ENCODE data around the gene SPEF2. TPM values are rescaled to one million over a fixed set of nuclear protein-coding genes. Genes with fewer than 3 reads are reported as not detected.

Gene SPEF2
- total RNA-seq, 1 experiment from 2014 or later: 0.15 TPM

DNA sequence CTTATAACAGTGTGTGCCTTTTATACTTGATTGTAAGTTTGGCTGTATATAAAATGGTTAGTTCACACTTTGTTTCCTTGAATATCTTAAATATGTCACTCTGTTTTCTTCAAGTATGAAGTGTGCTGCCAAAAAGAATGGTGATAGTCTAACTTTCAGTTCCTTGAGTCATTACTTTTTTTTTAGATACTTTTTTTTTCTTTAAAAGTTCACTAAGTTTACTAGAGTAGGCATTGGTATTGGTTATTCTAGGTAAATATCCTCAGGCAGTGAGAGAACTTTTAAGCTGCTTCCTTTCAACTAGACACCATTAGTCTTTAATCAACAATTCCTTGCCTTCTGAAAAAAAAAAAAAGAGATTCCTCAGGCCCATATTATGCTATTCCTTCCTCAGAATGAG, 41.9 kb downstream of the SPEF2 start:
- H3K9me3 Mint-ChIP-seq: no peaks in the 10 kb centered on the region
- no peak for DNase-seq (ENCODE audit: low spot score)
- no peak overlapping the region for H3K4me3 Mint-ChIP-seq
- TF ChIP-seq, protein P1, sequence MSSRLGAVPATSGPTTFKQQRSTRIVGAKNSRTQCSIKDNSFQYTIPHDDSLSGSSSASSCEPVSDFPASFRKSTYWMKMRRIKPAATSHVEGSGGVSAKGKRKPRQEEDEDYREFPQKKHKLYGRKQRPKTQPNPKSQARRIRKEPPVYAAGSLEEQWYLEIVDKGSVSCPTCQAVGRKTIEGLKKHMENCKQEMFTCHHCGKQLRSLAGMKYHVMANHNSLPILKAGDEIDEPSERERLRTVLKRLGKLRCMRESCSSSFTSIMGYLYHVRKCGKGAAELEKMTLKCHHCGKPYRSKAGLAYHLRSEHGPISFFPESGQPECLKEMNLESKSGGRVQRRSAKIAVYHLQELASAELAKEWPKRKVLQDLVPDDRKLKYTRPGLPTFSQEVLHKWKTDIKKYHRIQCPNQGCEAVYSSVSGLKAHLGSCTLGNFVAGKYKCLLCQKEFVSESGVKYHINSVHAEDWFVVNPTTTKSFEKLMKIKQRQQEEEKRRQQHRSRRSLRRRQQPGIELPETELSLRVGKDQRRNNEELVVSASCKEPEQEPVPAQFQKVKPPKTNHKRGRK (CRISPR knock-in tag; IDR thresholded peaks at IDR 0.05; ENCODE audit: borderline replicate concordance): no peak
- TF ChIP-seq, protein P2, sequence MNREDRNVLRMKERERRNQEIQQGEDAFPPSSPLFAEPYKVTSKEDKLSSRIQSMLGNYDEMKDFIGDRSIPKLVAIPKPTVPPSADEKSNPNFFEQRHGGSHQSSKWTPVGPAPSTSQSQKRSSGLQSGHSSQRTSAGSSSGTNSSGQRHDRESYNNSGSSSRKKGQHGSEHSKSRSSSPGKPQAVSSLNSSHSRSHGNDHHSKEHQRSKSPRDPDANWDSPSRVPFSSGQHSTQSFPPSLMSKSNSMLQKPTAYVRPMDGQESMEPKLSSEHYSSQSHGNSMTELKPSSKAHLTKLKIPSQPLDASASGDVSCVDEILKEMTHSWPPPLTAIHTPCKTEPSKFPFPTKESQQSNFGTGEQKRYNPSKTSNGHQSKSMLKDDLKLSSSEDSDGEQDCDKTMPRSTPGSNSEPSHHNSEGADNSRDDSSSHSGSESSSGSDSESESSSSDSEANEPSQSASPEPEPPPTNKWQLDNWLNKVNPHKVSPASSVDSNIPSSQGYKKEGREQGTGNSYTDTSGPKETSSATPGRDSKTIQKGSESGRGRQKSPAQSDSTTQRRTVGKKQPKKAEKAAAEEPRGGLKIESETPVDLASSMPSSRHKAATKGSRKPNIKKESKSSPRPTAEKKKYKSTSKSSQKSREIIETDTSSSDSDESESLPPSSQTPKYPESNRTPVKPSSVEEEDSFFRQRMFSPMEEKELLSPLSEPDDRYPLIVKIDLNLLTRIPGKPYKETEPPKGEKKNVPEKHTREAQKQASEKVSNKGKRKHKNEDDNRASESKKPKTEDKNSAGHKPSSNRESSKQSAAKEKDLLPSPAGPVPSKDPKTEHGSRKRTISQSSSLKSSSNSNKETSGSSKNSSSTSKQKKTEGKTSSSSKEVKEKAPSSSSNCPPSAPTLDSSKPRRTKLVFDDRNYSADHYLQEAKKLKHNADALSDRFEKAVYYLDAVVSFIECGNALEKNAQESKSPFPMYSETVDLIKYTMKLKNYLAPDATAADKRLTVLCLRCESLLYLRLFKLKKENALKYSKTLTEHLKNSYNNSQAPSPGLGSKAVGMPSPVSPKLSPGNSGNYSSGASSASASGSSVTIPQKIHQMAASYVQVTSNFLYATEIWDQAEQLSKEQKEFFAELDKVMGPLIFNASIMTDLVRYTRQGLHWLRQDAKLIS (CRISPR knock-in tag; IDR thresholded peaks at IDR 0.05; ENCODE audit: borderline replicate concordance): no peak
- TF ChIP-seq NFE2L1 (CRISPR knock-in tag; IDR thresholded peaks at IDR 0.05) (no peak), TP53 (CRISPR knock-in tag; IDR thresholded peaks at IDR 0.05) (no peak), IRF2 (CRISPR knock-in tag; IDR thresholded peaks at IDR 0.05; ENCODE audit: borderline replicate concordance, low read depth) (no peak), NFATC4 (CRISPR knock-in tag; IDR thresholded peaks at IDR 0.05) (no peak), ZNF416 (CRISPR knock-in tag; IDR thresholded peaks at IDR 0.05) (no peak), ZNF263 (CRISPR knock-in tag; IDR thresholded peaks at IDR 0.05; ENCODE audit: low read depth) (no peak)
- TF ChIP-seq, protein P3, sequence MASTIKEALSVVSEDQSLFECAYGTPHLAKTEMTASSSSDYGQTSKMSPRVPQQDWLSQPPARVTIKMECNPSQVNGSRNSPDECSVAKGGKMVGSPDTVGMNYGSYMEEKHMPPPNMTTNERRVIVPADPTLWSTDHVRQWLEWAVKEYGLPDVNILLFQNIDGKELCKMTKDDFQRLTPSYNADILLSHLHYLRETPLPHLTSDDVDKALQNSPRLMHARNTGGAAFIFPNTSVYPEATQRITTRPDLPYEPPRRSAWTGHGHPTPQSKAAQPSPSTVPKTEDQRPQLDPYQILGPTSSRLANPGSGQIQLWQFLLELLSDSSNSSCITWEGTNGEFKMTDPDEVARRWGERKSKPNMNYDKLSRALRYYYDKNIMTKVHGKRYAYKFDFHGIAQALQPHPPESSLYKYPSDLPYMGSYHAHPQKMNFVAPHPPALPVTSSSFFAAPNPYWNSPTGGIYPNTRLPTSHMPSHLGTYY (CRISPR knock-in tag; IDR thresholded peaks at IDR 0.05): no peak
- TF ChIP-seq, protein P4, sequence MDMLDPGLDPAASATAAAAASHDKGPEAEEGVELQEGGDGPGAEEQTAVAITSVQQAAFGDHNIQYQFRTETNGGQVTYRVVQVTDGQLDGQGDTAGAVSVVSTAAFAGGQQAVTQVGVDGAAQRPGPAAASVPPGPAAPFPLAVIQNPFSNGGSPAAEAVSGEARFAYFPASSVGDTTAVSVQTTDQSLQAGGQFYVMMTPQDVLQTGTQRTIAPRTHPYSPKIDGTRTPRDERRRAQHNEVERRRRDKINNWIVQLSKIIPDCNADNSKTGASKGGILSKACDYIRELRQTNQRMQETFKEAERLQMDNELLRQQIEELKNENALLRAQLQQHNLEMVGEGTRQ (CRISPR knock-in tag; IDR thresholded peaks at IDR 0.05): no peak
- TF ChIP-seq, protein P5, sequence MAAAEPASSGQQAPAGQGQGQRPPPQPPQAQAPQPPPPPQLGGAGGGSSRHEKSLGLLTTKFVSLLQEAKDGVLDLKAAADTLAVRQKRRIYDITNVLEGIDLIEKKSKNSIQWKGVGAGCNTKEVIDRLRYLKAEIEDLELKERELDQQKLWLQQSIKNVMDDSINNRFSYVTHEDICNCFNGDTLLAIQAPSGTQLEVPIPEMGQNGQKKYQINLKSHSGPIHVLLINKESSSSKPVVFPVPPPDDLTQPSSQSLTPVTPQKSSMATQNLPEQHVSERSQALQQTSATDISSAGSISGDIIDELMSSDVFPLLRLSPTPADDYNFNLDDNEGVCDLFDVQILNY (CRISPR knock-in tag; IDR thresholded peaks at IDR 0.05): no peak
- TF ChIP-seq, protein P6, sequence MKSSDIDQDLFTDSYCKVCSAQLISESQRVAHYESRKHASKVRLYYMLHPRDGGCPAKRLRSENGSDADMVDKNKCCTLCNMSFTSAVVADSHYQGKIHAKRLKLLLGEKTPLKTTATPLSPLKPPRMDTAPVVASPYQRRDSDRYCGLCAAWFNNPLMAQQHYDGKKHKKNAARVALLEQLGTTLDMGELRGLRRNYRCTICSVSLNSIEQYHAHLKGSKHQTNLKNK (CRISPR knock-in tag; IDR thresholded peaks at IDR 0.05): no peak
- TF ChIP-seq, protein P7, sequence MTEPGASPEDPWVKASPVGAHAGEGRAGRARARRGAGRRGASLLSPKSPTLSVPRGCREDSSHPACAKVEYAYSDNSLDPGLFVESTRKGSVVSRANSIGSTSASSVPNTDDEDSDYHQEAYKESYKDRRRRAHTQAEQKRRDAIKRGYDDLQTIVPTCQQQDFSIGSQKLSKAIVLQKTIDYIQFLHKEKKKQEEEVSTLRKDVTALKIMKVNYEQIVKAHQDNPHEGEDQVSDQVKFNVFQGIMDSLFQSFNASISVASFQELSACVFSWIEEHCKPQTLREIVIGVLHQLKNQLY (CRISPR knock-in tag; IDR thresholded peaks at IDR 0.05): no peak
- TF ChIP-seq, protein P8, sequence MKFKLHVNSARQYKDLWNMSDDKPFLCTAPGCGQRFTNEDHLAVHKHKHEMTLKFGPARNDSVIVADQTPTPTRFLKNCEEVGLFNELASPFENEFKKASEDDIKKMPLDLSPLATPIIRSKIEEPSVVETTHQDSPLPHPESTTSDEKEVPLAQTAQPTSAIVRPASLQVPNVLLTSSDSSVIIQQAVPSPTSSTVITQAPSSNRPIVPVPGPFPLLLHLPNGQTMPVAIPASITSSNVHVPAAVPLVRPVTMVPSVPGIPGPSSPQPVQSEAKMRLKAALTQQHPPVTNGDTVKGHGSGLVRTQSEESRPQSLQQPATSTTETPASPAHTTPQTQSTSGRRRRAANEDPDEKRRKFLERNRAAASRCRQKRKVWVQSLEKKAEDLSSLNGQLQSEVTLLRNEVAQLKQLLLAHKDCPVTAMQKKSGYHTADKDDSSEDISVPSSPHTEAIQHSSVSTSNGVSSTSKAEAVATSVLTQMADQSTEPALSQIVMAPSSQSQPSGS (CRISPR knock-in tag; IDR thresholded peaks at IDR 0.05; ENCODE audit: borderline replicate concordance, low read depth): no peak
- TF ChIP-seq, protein P9, sequence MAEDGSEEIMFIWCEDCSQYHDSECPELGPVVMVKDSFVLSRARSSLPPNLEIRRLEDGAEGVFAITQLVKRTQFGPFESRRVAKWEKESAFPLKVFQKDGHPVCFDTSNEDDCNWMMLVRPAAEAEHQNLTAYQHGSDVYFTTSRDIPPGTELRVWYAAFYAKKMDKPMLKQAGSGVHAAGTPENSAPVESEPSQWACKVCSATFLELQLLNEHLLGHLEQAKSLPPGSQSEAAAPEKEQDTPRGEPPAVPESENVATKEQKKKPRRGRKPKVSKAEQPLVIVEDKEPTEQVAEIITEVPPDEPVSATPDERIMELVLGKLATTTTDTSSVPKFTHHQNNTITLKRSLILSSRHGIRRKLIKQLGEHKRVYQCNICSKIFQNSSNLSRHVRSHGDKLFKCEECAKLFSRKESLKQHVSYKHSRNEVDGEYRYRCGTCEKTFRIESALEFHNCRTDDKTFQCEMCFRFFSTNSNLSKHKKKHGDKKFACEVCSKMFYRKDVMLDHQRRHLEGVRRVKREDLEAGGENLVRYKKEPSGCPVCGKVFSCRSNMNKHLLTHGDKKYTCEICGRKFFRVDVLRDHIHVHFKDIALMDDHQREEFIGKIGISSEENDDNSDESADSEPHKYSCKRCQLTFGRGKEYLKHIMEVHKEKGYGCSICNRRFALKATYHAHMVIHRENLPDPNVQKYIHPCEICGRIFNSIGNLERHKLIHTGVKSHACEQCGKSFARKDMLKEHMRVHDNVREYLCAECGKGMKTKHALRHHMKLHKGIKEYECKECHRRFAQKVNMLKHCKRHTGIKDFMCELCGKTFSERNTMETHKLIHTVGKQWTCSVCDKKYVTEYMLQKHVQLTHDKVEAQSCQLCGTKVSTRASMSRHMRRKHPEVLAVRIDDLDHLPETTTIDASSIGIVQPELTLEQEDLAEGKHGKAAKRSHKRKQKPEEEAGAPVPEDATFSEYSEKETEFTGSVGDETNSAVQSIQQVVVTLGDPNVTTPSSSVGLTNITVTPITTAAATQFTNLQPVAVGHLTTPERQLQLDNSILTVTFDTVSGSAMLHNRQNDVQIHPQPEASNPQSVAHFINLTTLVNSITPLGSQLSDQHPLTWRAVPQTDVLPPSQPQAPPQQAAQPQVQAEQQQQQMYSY (CRISPR knock-in tag; IDR thresholded peaks at IDR 0.05): no peak
- TF ChIP-seq, protein P10, sequence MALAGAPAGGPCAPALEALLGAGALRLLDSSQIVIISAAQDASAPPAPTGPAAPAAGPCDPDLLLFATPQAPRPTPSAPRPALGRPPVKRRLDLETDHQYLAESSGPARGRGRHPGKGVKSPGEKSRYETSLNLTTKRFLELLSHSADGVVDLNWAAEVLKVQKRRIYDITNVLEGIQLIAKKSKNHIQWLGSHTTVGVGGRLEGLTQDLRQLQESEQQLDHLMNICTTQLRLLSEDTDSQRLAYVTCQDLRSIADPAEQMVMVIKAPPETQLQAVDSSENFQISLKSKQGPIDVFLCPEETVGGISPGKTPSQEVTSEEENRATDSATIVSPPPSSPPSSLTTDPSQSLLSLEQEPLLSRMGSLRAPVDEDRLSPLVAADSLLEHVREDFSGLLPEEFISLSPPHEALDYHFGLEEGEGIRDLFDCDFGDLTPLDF (CRISPR knock-in tag; IDR thresholded peaks at IDR 0.05): no peak
- TF ChIP-seq, protein P11, sequence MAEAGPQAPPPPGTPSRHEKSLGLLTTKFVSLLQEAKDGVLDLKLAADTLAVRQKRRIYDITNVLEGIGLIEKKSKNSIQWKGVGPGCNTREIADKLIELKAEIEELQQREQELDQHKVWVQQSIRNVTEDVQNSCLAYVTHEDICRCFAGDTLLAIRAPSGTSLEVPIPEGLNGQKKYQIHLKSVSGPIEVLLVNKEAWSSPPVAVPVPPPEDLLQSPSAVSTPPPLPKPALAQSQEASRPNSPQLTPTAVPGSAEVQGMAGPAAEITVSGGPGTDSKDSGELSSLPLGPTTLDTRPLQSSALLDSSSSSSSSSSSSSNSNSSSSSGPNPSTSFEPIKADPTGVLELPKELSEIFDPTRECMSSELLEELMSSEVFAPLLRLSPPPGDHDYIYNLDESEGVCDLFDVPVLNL (CRISPR knock-in tag; IDR thresholded peaks at IDR 0.05; ENCODE audit: borderline replicate concordance, low read depth): no peak
- ChIA-PET POLR2A (no interaction called here), CTCF (interaction anchor here (1.1 to 1.6 kb wide), 2 partner anchors 8 to 266 kb away, joined by 3 to 6 read pairs; no protein-coding TSS in a partner anchor)
- no peak overlapping the region for H3K27ac Mint-ChIP-seq
- peaks cover 6% of the 10 kb centered on the region; the same call in 1 of the 2 replicates for H3K27me3 Mint-ChIP-seq (ENCODE audit: low read depth)
- H3K36me3 Mint-ChIP-seq: no peaks in the 10 kb centered on the region
- peaks cover 16% of the 10 kb centered on the region for H3K4me1 Mint-ChIP-seq
- ATAC-seq: no peak
